ES-I3 (cell line): ENCODE measurements around the gene ZAR1L.

ENCODE experiments used
- H3K36me3 ChIP-seq: 2 replicates; pipeline ENCODE4 v1.6.1; 2013; ENCODE audit warnings: mild to moderate bottlenecking, low read length, control low read depth, moderate library complexity; ENCODE audit not compliant: insufficient read depth
- H3K4me1 ChIP-seq: 2 replicates; pipeline ENCODE4 v1.6.1; 2013; ENCODE audit warnings: mild to moderate bottlenecking, control low read depth, low read length; ENCODE audit not compliant: insufficient read depth
- H3K9ac ChIP-seq: 2 replicates; pipeline ENCODE4 v1.6.1; 2013; ENCODE audit warnings: low read depth, mild to moderate bottlenecking, low read length, moderate library complexity
- H3K9me3 ChIP-seq: 2 replicates; pipeline ENCODE4 v1.6.1; 2013; ENCODE audit warnings: mild to moderate bottlenecking, low read length, moderate library complexity; ENCODE audit not compliant: control insufficient read depth, insufficient read depth

ZAR1L gene

GRCh38 chr13:32255724-32256109 is 59.4 kb downstream of the ZAR1L start:
- H3K9me3 ChIP-seq = no peaks in the 10 kb centered on the region
- no peak overlapping the region for H3K9ac ChIP-seq
- no peaks in the 10 kb centered on the region for H3K36me3 ChIP-seq
- H3K4me1 ChIP-seq = no peaks in the 10 kb centered on the region

- H3K4me1 ChIP-seq = no peaks in the 10 kb centered on the region
- H3K36me3 ChIP-seq = no peaks in the 10 kb centered on the region
- no peak overlapping the region for H3K9ac ChIP-seq
- H3K9me3 ChIP-seq = no peaks in the 10 kb centered on the region
Measured at GRCh38 chr13:32254916-32255723, 60.0 kb downstream of the ZAR1L start.

- H3K4me1 ChIP-seq = no peaks in the 10 kb centered on the region
- H3K36me3 ChIP-seq = no peaks in the 10 kb centered on the region
- no peak overlapping the region for H3K9ac ChIP-seq
- H3K9me3 ChIP-seq = no peaks in the 10 kb centered on the region
Measured at GRCh38 chr13:32254416-32254815, 60.7 kb downstream of the ZAR1L start.

GRCh38 chr13:32253911-32254399 is 61.2 kb downstream of the ZAR1L start:
- Histone ChIP-seq H3K36me3 (no peaks in the 10 kb centered on the region), H3K9me3 (no peaks in the 10 kb centered on the region), H3K4me1 (no peaks in the 10 kb centered on the region), H3K9ac (no peak overlapping the region)
